HepG2 (cell line): Measurements from ENCODE around the gene ZNF839. TPM values are rescaled to one million over a fixed set of nuclear protein-coding genes. Genes with fewer than 3 reads are reported as not detected.

Experiments
- ADNP ChIP-seq: sonication (generic); formaldehyde crosslinking; IDR thresholded peaks from 2 replicates; pipeline ENCODE4 v1.4.0; 2020; ENCODE audit warnings: missing genetic modification reagents
- KLF9 ChIP-seq: IDR thresholded peaks from 2 replicates; pipeline ENCODE4 v1.6.1; 2016; ENCODE audit warnings: low read depth
- SIX4 ChIP-seq: sonication (generic); formaldehyde crosslinking; IDR thresholded peaks from 2 replicates; pipeline ENCODE4 v1.4.0; 2020; ENCODE audit warnings: missing genetic modification reagents
- ZFP41 ChIP-seq: sonication (generic); formaldehyde crosslinking; IDR thresholded peaks from 2 replicates; pipeline ENCODE4 v1.4.0; 2020; ENCODE audit warnings: mild to moderate bottlenecking, missing genetic modification reagents, borderline replicate concordance
- ZNF180 ChIP-seq: sonication (generic); formaldehyde crosslinking; IDR thresholded peaks from 2 replicates; pipeline ENCODE4 v1.4.0; 2020; ENCODE audit warnings: low read depth, missing genetic modification reagents, borderline replicate concordance
- ZNF646 ChIP-seq: sonication (generic); formaldehyde crosslinking; IDR thresholded peaks from 2 replicates; pipeline ENCODE4 v1.9.0; 2021; ENCODE audit warnings: mild to moderate bottlenecking, missing genetic modification reagents
- ZSCAN25 ChIP-seq: sonication (generic); formaldehyde crosslinking; IDR thresholded peaks from 2 replicates; pipeline ENCODE4 v1.8.0; 2022; ENCODE audit warnings: mild to moderate bottlenecking, missing genetic modification reagents
- polyA plus RNA-seq, 8 experiments: library from polyadenylated mRNA; depleted of rRNA in 3 of 8; stranded (reverse) in 7 of 8; unstranded in 1 of 8; fragments of >200 nt; fragmentation: Illumina TruSeq in 4 of 8; extraction: Trizol in 4 of 8; gene quantifications; 2 replicates each; pipeline versions ENCODE4 v1.2.1 to v1.2.3, GENCODE V29; 2011 to 2016; ENCODE audit warnings: low read depth in 4 of 8, missing spikeins in 1 of 8, mixed read lengths in 1 of 8; ENCODE audit not compliant: insufficient read depth in 1 of 8
- total RNA-seq, 5 experiments: library from RNA; depleted of rRNA; stranded (reverse); fragments of >200 nt; fragmentation: Illumina TruSeq; extraction: Trizol; gene quantifications; 2 replicates each; pipeline ENCODE4 v1.2.3, GENCODE V29; 2016; ENCODE audit warnings: low read depth in 1 of 5
- TF ChIP-seq, protein P1 (sequence below): sonication (generic); formaldehyde crosslinking; IDR thresholded peaks from one replicate; pipeline ENCODE4 v1.5.1; 2020; ENCODE audit warnings: mild to moderate bottlenecking, missing genetic modification reagents; ENCODE audit errors: not compliant biosample characterization
- TF ChIP-seq, protein P2 (sequence below), 2 experiments: IDR thresholded peaks; 2 replicates each; pipeline ENCODE4 v1.6.1; 2011 to 2012; ENCODE audit warnings: low read length in 2 of 2, borderline replicate concordance in 1 of 2, low read depth in 1 of 2, mild to moderate bottlenecking in 1 of 2, moderate library complexity in 1 of 2

The ZNF839 gene
- total and polyA plus RNA-seq, 2 of the 13 experiments (the other 11 are each of a cell fraction or from before 2014, with no cell fraction given) = 11.1 to 12.8 TPM

DNA sequence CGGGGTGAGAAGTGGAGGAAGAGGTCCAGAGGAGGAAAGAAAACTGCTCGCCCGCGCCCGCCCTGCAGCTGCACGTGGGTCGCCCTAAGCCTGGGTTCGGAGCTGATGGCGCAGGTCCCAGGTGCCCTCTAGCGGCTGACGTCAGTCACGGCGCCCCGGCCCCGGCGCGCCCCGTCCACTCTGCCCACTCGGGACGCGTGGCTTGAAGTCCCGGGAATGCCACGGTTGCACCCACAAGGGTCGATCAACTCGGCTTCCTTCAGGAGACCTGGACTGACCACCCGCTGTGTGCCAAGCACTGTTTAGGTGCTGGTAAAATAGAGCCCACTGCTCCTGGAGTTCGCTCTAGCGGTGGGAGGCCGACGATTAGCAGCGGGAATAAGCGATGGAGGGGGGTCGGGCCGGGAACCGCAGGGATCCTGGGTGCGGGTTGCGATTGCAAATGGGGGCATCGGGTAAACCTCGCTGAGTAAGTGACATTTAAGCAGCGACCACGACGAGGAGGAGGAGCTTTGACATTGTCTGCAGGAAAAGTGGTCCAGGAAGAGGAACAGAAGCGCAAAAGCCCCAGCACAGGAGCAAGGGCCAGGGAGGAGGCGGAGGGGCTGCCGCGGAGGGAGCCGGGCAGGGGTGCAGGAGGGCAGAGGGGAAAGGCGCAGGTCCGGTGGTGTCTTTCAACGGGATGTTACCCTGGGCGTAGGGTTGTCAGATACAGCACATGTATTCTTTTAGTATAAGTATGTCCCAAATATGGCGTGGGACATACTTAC, 5.1 kb upstream of the ZNF839 start (continued):
- TF ChIP-seq, protein P1, sequence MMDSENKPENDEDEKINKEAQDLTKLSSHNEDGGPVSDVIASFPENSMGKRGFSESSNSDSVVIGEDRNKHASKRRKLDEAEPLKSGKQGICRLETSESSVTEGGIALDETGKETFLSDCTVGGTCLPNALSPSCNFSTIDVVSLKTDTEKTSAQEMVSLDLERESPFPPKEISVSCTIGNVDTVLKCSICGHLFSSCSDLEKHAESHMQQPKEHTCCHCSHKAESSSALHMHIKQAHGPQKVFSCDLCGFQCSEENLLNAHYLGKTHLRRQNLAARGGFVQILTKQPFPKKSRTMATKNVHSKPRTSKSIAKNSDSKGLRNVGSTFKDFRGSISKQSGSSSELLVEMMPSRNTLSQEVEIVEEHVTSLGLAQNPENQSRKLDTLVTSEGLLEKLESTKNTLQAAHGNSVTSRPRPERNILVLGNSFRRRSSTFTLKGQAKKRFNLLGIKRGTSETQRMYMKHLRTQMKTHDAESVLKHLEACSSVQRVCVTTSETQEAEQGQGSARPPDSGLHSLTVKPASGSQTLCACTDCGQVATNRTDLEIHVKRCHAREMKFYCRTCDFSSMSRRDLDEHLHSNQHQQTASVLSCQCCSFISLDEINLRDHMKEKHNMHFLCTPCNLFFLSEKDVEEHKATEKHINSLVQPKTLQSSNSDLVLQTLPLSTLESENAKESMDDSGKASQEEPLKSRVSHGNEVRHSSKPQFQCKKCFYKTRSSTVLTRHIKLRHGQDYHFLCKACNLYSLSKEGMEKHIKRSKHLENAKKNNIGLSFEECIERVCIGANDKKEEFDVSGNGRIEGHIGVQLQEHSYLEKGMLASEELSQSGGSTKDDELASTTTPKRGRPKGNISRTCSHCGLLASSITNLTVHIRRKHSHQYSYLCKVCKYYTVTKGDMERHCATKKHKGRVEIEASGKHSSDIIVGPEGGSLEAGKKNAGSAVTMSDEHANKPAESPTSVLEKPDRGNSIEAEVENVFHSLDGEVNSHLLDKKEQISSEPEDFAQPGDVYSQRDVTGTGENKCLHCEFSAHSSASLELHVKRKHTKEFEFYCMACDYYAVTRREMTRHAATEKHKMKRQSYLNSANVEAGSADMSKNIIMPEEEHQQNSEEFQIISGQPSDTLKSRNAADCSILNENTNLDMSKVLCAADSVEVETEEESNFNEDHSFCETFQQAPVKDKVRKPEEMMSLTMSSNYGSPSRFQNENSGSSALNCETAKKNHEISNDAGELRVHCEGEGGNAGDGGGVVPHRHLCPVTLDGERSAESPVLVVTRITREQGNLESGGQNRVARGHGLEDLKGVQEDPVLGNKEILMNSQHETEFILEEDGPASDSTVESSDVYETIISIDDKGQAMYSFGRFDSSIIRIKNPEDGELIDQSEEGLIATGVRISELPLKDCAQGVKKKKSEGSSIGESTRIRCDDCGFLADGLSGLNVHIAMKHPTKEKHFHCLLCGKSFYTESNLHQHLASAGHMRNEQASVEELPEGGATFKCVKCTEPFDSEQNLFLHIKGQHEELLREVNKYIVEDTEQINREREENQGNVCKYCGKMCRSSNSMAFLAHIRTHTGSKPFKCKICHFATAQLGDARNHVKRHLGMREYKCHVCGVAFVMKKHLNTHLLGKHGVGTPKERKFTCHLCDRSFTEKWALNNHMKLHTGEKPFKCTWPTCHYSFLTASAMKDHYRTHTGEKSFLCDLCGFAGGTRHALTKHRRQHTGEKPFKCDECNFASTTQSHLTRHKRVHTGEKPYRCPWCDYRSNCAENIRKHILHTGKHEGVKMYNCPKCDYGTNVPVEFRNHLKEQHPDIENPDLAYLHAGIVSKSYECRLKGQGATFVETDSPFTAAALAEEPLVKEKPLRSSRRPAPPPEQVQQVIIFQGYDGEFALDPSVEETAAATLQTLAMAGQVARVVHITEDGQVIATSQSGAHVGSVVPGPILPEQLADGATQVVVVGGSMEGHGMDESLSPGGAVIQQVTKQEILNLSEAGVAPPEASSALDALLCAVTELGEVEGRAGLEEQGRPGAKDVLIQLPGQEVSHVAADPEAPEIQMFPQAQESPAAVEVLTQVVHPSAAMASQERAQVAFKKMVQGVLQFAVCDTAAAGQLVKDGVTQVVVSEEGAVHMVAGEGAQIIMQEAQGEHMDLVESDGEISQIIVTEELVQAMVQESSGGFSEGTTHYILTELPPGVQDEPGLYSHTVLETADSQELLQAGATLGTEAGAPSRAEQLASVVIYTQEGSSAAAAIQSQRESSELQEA = no peak
- TF ChIP-seq SIX4 (CRISPR knock-in tag) (0 out of 2 replicates have a peak, but pooled peaks have one; percentile 8), KLF9 (CRISPR knock-in tag) (no peak), ZFP41 (CRISPR knock-in tag) (no peak), ADNP (CRISPR knock-in tag) (no peak), ZSCAN25 (CRISPR knock-in tag) (peak; percentile 98), ZNF180 (CRISPR knock-in tag) (no peak), ZNF646 (CRISPR knock-in tag) (no peak)
- TF ChIP-seq, protein P2, sequence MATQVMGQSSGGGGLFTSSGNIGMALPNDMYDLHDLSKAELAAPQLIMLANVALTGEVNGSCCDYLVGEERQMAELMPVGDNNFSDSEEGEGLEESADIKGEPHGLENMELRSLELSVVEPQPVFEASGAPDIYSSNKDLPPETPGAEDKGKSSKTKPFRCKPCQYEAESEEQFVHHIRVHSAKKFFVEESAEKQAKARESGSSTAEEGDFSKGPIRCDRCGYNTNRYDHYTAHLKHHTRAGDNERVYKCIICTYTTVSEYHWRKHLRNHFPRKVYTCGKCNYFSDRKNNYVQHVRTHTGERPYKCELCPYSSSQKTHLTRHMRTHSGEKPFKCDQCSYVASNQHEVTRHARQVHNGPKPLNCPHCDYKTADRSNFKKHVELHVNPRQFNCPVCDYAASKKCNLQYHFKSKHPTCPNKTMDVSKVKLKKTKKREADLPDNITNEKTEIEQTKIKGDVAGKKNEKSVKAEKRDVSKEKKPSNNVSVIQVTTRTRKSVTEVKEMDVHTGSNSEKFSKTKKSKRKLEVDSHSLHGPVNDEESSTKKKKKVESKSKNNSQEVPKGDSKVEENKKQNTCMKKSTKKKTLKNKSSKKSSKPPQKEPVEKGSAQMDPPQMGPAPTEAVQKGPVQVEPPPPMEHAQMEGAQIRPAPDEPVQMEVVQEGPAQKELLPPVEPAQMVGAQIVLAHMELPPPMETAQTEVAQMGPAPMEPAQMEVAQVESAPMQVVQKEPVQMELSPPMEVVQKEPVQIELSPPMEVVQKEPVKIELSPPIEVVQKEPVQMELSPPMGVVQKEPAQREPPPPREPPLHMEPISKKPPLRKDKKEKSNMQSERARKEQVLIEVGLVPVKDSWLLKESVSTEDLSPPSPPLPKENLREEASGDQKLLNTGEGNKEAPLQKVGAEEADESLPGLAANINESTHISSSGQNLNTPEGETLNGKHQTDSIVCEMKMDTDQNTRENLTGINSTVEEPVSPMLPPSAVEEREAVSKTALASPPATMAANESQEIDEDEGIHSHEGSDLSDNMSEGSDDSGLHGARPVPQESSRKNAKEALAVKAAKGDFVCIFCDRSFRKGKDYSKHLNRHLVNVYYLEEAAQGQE (IDR thresholded peaks at IDR 0.05; ENCODE audit: borderline replicate concordance in 1 of 2, low read depth in 1 of 2, low read length in 2 of 2) = no peak
